Measurements from ENCODE around the gene DIP2C. TPM values are rescaled to one million over a fixed set of nuclear protein-coding genes. Genes with fewer than 3 reads are reported as not detected.

The DIP2C gene
- polyA plus RNA-seq, 3 donors, result 0.11 TPM; not detected in 2

DNA sequence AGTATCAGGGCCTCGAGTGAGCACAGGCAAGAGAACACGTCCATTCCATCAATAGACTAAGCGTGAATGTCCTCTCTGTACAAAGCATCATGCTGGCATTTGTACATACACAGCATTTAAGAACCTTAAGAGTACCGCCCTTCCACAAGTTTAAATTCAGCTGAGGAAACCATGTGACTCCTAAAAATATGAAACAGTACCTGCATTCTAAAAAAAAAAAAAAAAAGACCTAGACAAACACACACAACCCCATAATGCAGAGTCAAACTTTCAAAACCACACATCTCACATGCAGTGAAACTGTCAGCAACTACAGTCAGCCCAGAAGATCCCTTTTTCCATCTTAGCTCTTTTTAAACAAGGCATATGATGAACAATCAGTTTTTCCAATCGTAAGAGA lies 124.3 kb downstream of the DIP2C start:
- peaks cover 6 to 21% of the 10 kb centered on the region in 2 donors for H3K9me3 ChIP-seq (replicated peaks in 1 of 2; ENCODE audit: control insufficient read depth in 1 of 2, insufficient read depth in 1 of 2, low read length in 2 of 2)
- Mint-ChIP-seq H3K4me3 (no peak overlapping the region), H3K36me3 (no peaks in the 10 kb centered on the region), H3K27me3 (ENCODE audit: low read depth in 3 of 3) (peaks cover 5 to 11% (median 7%) of the 10 kb centered on the region in 3 donors), H3K27ac (no peak overlapping the region), H3K4me1 (no peaks in the 10 kb centered on the region), H3K9me3 (peaks cover 8 to 35% (median 24%) of the 10 kb centered on the region in 7 donors)
- intact Hi-C loops (cut with micrococcal nuclease), result no loop called here
- H3K27ac ChIP-seq (ENCODE audit: low read depth in 1 of 2, low read length in 2 of 2), result no peak overlapping the region
- no peak overlapping the region for H3K4me2 ChIP-seq (replicated peaks; ENCODE audit: extremely low read depth, low read length, poor library complexity, severe bottlenecking)
- no peak overlapping the region for H3K4me3 ChIP-seq (replicated peaks in 1 of 3; ENCODE audit: low read depth in 2 of 3, low read length in 3 of 3)
- no peak for DNase-seq
- WGBS (ENCODE audit: insufficient coverage), result 100% methylated on average over 1 of the region's 5 CpGs
- no peak overlapping the region for H2AFZ ChIP-seq (ENCODE audit: insufficient read depth, low read depth, low read length, poor library complexity, severe bottlenecking)
- no peaks in the 10 kb centered on the region for H4K20me1 ChIP-seq (ENCODE audit: insufficient read depth, low read length)
- H3K36me3 ChIP-seq (replicated peaks in 1 of 2; ENCODE audit: control insufficient read depth in 1 of 2, insufficient read depth in 2 of 2, low read length in 2 of 2), result no peaks in the 10 kb centered on the region
- no peaks in the 10 kb centered on the region for H3K4me1 ChIP-seq (ENCODE audit: control insufficient read depth in 1 of 2, insufficient read depth in 2 of 2, low read length in 2 of 2)
- no peak overlapping the region for H3K9ac ChIP-seq (ENCODE audit: insufficient read depth, low read length, poor library complexity, severe bottlenecking)
- TF ChIP-seq, protein P1, sequence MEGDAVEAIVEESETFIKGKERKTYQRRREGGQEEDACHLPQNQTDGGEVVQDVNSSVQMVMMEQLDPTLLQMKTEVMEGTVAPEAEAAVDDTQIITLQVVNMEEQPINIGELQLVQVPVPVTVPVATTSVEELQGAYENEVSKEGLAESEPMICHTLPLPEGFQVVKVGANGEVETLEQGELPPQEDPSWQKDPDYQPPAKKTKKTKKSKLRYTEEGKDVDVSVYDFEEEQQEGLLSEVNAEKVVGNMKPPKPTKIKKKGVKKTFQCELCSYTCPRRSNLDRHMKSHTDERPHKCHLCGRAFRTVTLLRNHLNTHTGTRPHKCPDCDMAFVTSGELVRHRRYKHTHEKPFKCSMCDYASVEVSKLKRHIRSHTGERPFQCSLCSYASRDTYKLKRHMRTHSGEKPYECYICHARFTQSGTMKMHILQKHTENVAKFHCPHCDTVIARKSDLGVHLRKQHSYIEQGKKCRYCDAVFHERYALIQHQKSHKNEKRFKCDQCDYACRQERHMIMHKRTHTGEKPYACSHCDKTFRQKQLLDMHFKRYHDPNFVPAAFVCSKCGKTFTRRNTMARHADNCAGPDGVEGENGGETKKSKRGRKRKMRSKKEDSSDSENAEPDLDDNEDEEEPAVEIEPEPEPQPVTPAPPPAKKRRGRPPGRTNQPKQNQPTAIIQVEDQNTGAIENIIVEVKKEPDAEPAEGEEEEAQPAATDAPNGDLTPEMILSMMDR (IDR thresholded peaks at IDR 0.05), result no peak
- no peaks in the 10 kb centered on the region for H3K27me3 ChIP-seq (ENCODE audit: control insufficient read depth in 2 of 2, insufficient read depth in 2 of 2, low read length in 2 of 2)
- H3K79me2 ChIP-seq (ENCODE audit: insufficient read depth, low read length), result no peaks in the 10 kb centered on the region

DNA sequence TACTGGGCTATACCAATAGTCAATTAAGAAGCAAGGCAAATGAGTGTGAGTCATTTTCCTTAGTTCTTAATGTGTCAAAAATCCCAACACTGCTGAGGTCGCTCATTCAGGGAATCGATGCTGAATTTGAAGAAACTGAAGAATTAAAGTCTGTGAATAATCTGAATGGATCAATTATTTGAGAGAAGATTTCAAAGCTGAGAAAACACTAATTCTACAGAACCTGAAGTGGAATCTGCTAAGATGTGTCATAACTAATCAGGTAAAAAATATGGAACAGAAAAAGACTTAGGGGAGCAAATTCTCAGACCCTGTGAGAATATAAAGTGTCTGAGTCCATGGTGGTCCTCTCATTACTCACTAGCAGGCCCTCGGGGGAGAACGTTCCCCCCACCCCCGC lies 125.6 kb downstream of the DIP2C start:
- H3K4me1 ChIP-seq (ENCODE audit: control insufficient read depth in 1 of 2, insufficient read depth in 2 of 2, low read length in 2 of 2), result no peaks in the 10 kb centered on the region
- H3K9me3 ChIP-seq (replicated peaks in 1 of 2; ENCODE audit: control insufficient read depth in 1 of 2, insufficient read depth in 1 of 2, low read length in 2 of 2), result peaks cover 6 to 15% of the 10 kb centered on the region in 2 donors
- H3K79me2 ChIP-seq (ENCODE audit: insufficient read depth, low read length), result no peaks in the 10 kb centered on the region
- no peak for DNase-seq
- H3K27me3 ChIP-seq (ENCODE audit: control insufficient read depth in 2 of 2, insufficient read depth in 2 of 2, low read length in 2 of 2), result no peaks in the 10 kb centered on the region
- H3K36me3 Mint-ChIP-seq, result no peaks in the 10 kb centered on the region
- H3K27ac Mint-ChIP-seq, result no peak overlapping the region
- intact Hi-C loops (cut with micrococcal nuclease), result no loop called here
- no peaks in the 10 kb centered on the region for H4K20me1 ChIP-seq (ENCODE audit: insufficient read depth, low read length)
- H3K27me3 Mint-ChIP-seq (ENCODE audit: low read depth in 3 of 3), result peaks cover 9 to 11% (median 10%) of the 10 kb centered on the region in 3 donors
- H2AFZ ChIP-seq (ENCODE audit: insufficient read depth, low read depth, low read length, poor library complexity, severe bottlenecking), result no peak overlapping the region
- no peak overlapping the region for H3K9ac ChIP-seq (ENCODE audit: insufficient read depth, low read length, poor library complexity, severe bottlenecking)
- H3K4me2 ChIP-seq (replicated peaks; ENCODE audit: extremely low read depth, low read length, poor library complexity, severe bottlenecking), result no peak overlapping the region
- H3K36me3 ChIP-seq (replicated peaks in 1 of 2; ENCODE audit: control insufficient read depth in 1 of 2, insufficient read depth in 2 of 2, low read length in 2 of 2), result no peaks in the 10 kb centered on the region
- H3K27ac ChIP-seq (ENCODE audit: low read depth in 1 of 2, low read length in 2 of 2), result no peak overlapping the region
- no peaks in the 10 kb centered on the region for H3K4me1 Mint-ChIP-seq
- no peak overlapping the region for H3K4me3 ChIP-seq (replicated peaks in 1 of 3; ENCODE audit: low read depth in 2 of 3, low read length in 3 of 3)
- H3K4me3 Mint-ChIP-seq, result no peak overlapping the region
- WGBS (ENCODE audit: insufficient coverage), result 100% methylated on average over 3 of the region's 5 CpGs
- TF ChIP-seq, protein P1 (IDR thresholded peaks at IDR 0.05), result no peak
- H3K9me3 Mint-ChIP-seq, result peaks cover 8 to 25% (median 16%) of the 10 kb centered on the region in 7 donors

Data from CD14-positive monocyte (primary cell).